Measurements from ENCODE around the gene FZR1.
A peak's percentile ranks its signal among the peaks of the same experiment; 100 is the strongest.

Gene FZR1

GRCh38 chr19:3585301-3586126, 79.4 kb downstream of the FZR1 start, which contains the start of gene GIPC3:
Gene GIPC3 (plus strand): TSS chr19:3585478. CDS start chr19:3585598, 120 bp downstream.
- peak; percentile 31 for DNase-seq
- TF ChIP-seq CTCF (IDR thresholded peaks at IDR 0.05; ENCODE audit: low read depth, low read length): no peak
- H3K27me3 ChIP-seq (ENCODE audit: insufficient read depth, low read depth, severe bottlenecking): no peaks in the 10 kb centered on the region
- H3K27ac ChIP-seq: no peak within 1 kb of the TSS
- H3K4me3 ChIP-seq (ENCODE audit: low read depth, low read length): peak within 1 kb of the TSS; percentile 53
- peaks cover 3% of the 10 kb centered on the region for H3K9me3 ChIP-seq (ENCODE audit: severe bottlenecking)
- no peaks in the 10 kb centered on the region for H3K36me3 ChIP-seq

GRCh38 chr19:3586127-3586626, 80.1 kb downstream of the FZR1 start:
- H3K4me3 ChIP-seq (ENCODE audit: low read depth, low read length): peak overlapping the region; percentile 53
- TF ChIP-seq CTCF (IDR thresholded peaks at IDR 0.05; ENCODE audit: low read depth, low read length): peak; percentile 79
- peak; percentile 55 for DNase-seq
- H3K27ac ChIP-seq: no peak overlapping the region
- H3K9me3 ChIP-seq (ENCODE audit: severe bottlenecking): peaks cover 8% of the 10 kb centered on the region
- no peaks in the 10 kb centered on the region for H3K27me3 ChIP-seq (ENCODE audit: insufficient read depth, low read depth, severe bottlenecking)
- H3K36me3 ChIP-seq: no peaks in the 10 kb centered on the region

GRCh38 chr19:3586707-3587346, 80.7 kb downstream of the FZR1 start:
- TF ChIP-seq CTCF (IDR thresholded peaks at IDR 0.05; ENCODE audit: low read depth, low read length): no peak
- DNase-seq: no peak
- H3K9me3 ChIP-seq (ENCODE audit: severe bottlenecking): peaks cover 12% of the 10 kb centered on the region
- no peaks in the 10 kb centered on the region for H3K36me3 ChIP-seq
- H3K27me3 ChIP-seq (ENCODE audit: insufficient read depth, low read depth, severe bottlenecking): no peaks in the 10 kb centered on the region
- H3K4me3 ChIP-seq (ENCODE audit: low read depth, low read length): no peak overlapping the region
- no peak overlapping the region for H3K27ac ChIP-seq

All from WERI-Rb-1 (cell line).